SK-MEL-5 (cell line): ENCODE measurements around the gene WEE2. TPM values are rescaled to one million over a fixed set of nuclear protein-coding genes. Genes with fewer than 3 reads are reported as not detected.
A peak's percentile ranks its signal among the peaks of the same experiment; 100 is the strongest.

ENCODE experiments used
- DNase-seq: peaks from one replicate; pipeline ENCODE4 v3.0.0-alpha.2; 2016; ENCODE audit warnings: low read depth, low spot score
- in situ Hi-C: cut with HindIII; loops from 2 replicates; pipeline ENCODE4 v1.10.0; 2016; ENCODE audit warnings: low sequenced_read_pairs, high pct_unique_total_duplicates, low pct_unique_long_range_greater_than_20kb
- polyA plus RNA-seq, 2 experiments: library from polyadenylated mRNA; depleted of rRNA; stranded (reverse); fragments of >200 nt; gene quantifications; 2 replicates each; pipeline ENCODE4 v1.2.3, GENCODE V29; 2015
- total RNA-seq: library from RNA; depleted of rRNA; stranded (reverse); fragments of >200 nt; shearing (Covaris generic); gene quantifications from 2 replicates; pipeline ENCODE4 v1.2.3, GENCODE V29; 2014; rRNA removed

Gene WEE2
- not detected in 2 replicates for total RNA-seq
- not detected in 2 replicates for polyA plus RNA-seq (2015; cell fraction: cytosol; rRNA removed)
- polyA plus RNA-seq (2015; cell fraction: nucleus; rRNA removed), result not detected in 2 replicates

DNA sequence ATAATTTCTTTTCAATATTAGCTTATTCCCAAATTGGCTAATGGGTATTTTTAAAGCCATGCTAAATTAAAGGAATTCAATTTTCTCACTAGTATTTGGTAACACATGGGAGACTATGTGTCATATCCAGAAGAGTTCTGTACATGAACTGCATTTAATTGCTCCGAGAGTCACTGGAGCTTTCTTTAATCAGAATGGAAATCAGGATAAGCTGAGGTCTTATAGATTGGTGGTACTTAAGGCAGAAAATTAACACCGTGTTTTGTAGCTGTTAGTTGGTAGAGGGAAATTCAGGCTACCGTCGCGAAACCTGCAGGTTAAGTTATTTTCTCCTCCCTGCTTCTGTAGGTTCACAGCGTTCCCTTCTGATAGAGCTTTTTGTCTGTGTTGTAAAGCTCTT is at the start of gene WEE2:
TSS of gene WEE2 (plus strand) at position 3 of the 400 bp plus-strand sequence. CDS start 406 bp downstream, outside the sequence.
- no peak for DNase-seq
- in situ Hi-C loops, result no loop called here

DNA sequence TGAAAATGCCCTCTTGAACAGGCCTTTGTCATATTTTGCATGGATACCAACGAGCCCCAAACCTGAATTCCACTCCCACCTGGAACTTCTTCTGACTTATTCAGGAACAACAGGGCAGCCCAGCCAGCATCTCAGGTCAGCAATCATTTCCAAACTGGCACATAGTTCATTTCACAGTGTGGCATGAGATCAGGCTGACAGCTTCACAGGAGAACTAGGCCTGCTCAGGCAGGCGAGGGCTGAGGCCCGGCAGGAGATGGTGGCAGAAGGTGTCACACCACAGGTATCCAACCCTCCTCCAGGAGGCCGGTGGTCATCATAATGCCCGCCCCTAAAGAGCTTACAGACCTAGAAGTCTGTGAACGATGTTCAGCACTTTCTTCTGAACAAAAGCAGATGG is 48.7 kb upstream of the WEE2 start:
- in situ Hi-C loops, result no loop called here
- DNase-seq, result no peak

DNA sequence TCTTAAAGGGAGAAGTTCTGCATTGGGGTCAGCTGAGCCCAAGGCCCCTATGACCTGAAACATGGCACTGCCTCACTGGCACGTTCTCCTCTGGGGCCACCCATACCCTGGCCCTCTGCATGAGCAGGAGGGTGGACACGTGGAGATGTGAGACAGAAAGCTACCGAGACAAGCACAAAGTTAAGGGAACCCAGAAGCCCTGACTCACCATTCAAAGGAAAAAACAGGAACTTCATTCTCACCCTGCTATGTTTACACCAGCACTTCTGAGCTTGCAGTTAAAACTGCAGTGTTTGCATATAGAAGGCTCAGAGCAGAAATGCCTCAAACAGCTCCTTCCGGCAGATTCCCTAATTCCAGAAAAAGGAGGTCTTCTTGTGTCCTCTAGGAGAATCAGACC is 47.9 kb upstream of the WEE2 start:
- in situ Hi-C loops, result no loop called here
- no peak for DNase-seq

DNA sequence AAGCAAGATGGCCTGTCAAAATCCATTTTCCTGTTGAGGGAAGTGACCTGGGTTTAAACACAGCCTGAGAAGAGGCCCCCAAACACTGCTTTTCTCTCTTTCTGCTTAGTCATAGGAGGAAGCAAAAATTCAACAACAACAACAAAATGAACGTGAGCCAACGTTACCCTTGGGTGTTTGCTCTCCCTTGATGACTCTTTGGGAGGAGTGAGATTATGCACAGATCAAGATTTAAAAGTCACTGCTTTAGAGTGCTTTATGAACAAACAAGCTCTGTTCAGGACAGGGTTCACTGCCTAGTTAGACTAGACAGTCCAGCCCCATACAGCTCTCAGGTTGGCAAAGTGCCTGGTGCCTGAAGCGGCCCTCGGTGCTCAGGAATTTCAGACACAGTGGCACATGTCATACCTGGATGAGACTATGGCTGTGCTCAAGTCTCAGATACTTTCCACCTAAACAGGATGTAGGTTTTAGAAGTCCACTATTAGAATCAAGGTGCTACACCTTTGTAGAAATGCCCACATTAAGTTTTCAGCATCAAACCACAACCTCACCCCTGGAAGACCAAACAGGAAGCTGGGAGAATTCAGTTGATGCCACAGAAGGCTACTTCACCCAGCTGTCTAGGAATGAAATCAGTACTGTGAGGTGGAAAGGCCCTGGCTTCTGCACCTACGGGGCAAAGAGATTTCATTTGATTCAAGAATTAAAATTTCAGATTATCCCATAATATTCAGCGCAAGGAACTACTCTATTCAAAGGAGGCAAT is 44.9 kb upstream of the WEE2 start:
- no peak for DNase-seq
- in situ Hi-C loops, result no loop called here

DNA sequence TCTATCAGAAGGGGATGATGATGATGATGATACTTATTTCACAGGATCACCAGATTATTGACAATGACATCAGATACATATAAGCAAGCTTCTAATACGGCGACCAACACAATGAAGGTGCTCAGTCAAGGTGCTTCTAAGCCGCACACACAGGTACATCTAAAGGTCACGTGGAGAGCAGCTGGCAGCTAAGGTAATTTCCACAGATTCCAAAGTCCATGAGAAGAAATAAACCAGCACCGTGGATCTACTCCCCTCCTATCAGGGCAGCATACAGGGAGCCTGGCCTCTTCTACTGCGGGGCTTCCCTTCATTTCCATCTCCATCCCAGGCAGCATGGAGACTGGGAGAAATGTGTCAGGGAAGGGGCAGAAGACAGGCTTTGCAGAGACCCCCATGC is 43.7 kb upstream of the WEE2 start:
- in situ Hi-C loops, result no loop called here
- no peak for DNase-seq

DNA sequence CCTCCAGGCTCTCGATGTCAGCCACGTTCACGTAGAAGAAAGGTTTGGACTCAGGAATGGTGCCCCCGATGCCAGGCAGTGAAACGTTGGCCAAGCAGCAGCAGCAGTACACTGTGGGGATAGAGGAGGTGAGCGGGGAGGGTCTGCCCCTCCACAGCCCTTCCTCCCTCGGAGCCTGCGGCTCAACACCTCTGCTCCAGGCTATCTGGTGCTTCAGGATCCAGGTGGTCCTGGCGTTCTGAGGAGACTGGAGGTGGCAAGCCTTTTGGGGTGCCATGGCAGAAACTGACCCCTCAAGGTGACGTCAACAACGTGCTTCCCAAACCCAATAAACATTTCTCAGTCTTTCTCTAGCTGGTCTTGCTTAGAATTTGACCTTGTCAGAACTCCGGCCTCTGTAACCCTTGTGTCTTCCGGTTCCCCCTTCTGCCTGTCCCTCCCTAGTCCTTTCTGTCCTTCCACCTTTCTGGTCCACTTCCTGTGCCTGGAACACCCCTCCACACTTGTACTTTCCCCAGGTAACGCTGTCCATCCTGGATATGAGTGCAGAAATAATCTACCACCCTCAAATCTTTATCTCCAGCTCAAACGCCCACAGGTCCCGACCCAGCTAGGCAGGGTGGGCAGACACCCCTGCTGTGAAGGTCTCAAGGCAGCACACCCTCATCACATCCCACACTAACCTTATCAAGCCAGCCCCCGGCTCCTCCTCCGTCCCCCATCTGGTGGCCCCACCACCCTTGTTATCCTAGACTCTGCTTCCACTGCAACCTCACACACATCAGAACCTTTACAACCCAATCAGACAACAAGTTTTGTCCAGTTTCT is 42.7 kb upstream of the WEE2 start:
- DNase-seq, result no peak
- in situ Hi-C loops, result no loop called here

DNA sequence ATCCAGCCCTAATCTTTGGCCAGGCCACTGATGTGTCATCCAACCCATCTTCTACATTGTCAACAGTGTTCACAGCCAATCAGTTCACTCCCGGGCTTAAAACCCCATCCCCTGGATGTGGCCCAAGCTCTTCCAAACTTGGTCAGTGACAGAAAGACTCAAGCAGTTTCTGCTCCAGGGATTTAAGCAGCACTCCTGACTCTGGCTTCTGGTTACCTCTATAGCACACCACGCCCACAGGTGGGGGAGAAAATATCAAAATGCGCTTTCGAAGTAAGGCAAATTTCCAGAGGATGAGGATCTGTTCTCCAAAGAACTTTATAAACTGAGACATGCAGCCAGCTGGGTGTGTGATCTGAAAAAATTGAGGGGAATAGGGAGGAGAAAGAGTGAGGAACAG is 42.1 kb upstream of the WEE2 start:
- in situ Hi-C loops, result no loop called here
- DNase-seq, result no peak

DNA sequence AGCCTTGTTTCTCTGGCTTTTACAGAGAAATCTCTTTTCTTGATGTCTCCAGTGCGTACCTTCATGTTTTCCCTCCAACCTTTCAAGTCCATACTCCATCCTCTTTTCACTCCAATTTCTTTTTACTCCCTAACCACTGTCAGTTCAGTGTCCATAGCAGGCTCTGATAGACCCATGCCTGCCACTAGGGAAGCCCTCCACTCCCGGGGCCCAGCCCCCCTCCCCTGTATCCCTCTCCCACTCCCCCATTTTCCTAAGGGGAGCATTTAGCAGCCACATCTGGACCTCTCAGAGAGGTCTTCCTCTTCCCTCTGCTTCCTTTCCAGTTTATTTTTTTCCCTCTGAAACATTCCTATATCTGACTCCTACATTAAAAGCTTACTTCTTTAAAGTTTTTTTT is 39.3 kb upstream of the WEE2 start:
- in situ Hi-C loops, result no loop called here
- no peak for DNase-seq

DNA sequence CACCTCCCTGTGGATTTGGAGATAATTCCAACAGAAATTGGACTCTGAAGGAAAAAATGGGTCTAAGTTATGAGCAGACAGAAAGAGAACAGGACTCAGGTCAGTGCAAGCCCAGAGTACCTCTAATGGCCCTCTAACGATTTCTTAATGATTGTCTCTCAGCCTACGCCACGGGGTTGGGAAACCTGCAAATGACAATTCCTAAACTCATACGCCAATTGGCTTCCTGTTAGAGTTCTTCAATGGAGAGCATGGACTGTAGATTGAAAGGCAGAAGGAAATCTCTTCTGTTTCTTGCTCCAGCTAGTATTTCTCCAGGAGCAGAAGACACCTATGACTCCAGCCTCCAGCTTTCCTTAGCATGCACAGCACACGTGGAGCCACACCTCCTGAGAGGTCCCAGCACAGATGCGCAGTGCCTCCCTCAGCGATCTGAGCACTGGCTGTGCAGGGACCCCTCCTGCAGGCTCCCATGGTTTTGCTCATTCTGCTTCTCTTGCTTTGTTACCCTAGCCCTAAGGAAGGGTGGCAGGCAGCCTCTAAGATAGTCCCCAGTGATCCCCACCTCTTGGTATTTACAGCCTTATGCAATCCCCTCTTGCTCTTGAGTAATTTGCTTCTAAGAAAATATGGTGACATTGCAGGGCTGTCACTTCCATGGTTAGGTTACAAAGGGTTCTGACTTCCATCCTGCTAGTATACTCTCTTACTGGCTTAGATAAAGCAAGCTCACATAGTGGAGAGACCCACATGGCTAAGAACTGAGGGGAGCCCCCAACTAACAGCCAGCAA is 36.3 kb upstream of the WEE2 start:
- no peak for DNase-seq
- in situ Hi-C loops, result no loop called here

DNA sequence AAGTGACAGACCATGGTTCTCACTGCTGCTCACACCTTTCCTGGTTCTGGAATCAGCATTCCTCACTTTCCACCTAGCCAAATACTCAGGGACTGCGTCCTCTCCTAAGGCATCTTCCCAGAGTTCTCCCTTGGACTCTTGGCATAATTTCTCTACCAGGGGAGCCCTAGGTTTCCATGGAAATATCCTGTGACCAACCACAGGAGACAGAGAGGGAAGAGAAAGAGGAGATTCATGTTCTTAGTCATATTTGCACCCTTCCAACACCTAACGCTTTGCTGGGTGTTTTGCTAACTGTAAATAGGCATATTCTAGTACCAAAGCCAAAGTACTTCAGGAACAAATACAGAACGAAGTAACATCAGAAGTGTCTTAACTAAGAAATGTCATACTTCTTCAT is 34.8 kb upstream of the WEE2 start:
- in situ Hi-C loops, result no loop called here
- DNase-seq, result no peak

DNA sequence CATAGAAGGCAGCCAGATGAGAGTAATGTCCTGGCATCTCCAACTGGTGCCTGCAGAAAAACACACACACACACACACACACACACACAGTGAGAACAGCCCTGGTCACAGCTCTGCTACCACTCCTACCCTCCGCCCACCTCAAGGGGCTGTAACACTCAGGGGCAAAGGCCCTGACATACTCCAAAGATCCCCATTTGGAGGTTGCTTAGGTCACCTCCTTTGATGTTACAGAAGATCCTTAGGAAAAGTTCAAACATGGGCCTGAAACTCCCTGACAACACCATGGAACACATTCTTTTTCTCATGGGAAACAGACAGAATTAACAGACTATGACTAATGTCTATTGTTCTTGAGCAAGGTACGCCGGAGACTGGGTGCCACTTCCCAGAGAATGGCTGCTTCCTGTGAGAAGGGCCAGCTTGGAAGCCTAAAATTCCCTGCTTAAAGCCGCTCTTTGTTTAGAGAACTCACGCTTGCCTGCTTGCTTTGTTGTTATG is 33.9 kb upstream of the WEE2 start:
- no peak for DNase-seq
- in situ Hi-C loops, result no loop called here

DNA sequence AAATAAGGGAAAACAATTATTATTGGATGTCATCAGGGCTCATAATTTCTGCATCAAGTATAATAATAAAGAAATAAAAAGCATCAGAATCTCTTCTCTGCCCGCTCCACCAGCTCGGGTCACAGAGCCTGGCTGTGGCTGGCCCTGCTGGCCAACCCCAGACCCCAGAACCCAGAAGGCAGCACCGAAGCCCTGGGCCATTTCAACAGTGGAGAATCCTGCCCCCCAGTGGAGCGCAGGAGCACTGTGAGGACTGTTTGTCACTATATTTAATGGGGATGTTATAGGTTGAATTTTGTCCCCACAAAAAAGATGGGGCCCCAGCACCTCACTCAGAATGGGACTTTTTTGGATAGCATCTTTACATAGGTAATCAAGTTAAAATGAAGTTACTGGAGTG is 33.5 kb upstream of the WEE2 start:
- peak; percentile 40 for DNase-seq
- in situ Hi-C loops, result no loop called here

DNA sequence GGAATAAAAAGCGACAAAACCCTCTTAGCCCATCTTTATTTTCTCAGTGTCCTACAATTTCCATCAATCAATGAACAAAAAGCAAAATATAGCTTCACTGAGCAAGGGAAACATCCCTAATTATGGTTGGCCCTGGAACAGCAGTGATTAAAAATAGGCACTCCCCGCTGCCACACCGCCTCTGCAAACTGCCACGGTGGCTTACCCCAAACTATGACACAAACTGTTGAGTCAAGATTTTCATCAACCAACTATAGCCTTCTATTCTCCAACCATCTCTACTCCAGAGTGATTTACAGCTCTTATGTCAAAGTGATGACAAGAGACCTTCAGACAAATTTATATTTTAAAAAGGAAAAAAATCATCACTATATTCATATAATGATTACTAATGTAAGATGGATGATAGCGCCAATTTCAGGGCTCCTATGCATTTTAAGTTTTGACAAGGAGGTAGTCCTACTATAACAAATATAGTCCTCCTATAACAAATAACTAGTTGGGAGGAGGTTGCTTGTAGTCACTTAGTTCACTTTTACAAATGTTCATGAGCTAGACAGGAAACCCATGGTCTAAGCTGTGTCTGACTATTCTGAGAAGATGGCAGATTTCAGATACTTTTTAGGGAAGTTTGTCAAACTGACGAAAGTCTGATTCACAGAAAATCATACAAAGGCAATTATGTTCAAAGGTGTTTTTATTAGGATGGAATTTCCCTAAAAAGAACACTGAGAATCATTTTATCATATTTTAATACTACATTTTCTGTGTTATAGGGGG is 32.5 kb upstream of the WEE2 start:
- DNase-seq, result no peak
- in situ Hi-C loops, result no loop called here

DNA sequence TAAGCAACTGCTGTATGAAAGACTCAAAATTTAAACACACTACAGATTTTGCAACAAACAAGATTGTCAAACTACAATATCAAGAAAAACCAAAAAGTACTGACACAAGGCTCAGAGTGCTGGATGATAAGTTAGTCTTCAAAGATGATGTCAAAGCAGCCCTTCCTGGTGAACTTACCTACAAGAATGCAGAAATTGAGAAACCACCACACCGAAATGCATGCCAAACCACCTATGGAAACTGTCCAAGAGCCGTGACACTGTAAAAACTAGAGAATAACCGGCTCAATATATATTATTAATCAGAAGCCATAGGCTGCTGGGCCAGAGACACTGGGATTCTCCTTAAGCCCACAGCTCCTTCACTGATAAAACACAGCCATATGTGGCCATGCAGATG is 31.5 kb upstream of the WEE2 start:
- no peak for DNase-seq

DNA sequence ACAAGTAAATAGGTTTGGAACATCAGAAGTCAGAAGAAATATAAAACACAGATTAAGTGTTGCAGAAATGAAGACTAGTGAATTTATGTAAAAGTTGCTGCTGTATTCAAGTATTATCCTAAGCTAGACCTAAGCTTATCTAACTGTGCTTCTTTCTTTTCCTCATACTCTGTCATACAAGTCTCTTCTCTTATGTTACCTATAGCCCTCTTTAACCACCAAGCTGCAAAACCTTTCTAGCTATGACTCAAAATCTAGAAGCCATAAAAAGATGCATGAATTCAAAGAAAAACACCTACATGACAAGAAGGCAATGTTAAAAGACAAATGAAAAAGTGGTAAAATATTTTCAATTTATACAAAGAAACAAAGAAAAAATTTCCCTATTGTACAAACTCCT is 29.1 kb upstream of the WEE2 start:
- in situ Hi-C loops, result no loop called here
- DNase-seq, result no peak

More for the DNA sequence above, 31.5 kb upstream of the WEE2 start:
- in situ Hi-C loops, result no loop called here

DNA sequence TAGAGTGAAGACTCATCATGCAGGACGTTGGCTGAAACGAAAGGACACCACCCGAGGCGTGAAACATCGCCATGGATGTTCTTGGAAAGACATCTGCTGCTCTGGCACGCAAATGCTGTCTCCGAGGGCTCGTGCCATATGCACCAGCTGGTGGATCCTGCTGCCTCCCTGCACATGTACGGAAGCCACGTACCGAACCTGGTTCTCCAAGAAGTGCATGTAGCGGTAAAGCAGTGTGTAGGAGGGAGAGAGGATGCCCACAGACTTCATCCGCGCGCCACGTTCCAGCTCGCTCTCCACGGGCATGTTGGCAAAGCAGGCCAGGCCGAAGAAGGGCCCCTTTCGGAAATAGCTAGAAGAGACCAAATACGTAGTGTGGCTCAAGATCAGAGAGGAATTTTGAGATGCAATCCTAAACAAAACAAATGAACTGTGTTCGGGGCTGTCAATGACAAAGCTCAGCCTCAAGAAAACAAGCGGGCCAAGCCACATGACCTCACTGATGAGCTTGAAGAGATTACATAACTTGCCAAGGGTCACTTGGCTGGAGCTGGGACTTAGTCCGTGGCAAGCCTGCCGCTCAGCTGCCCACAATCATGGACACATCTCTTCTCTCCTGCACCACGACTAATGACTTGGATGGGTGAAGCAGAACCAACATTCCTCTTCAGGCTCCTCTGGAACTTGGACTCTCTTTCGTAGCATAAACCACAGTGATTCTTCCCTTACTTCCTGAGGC is 22.7 kb upstream of the WEE2 start:
- in situ Hi-C loops, result no loop called here

DNA sequence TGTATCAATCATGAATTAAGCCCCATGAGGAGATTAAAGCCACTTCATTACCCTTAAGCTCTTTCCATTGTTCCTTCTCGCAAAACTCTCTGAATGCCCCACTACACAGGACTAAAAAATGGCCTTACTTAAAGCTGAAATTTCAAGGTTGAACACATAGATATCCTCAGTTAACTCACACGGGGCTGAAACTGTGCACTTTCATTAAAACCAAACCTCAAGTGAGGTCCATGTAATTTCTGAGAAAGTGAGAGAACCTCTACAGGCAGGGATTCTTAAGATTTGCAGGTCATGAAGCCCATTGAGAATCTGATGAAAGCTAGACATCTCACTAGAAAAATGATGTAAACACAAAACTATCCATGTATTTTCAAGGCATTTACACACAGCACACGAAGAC is 22.1 kb upstream of the WEE2 start:
- no peak for DNase-seq
- in situ Hi-C loops, result no loop called here

More for the DNA sequence above, 22.7 kb upstream of the WEE2 start:
- no peak for DNase-seq
